Gastrocnemius medialis (tissue), 4 donors: ENCODE measurements around the gene ME1. TPM values are rescaled to one million over a fixed set of nuclear protein-coding genes. Genes with fewer than 3 reads are reported as not detected.

Source experiments
- ATAC-seq, 2 donors: fragments of 150-250 bp; one replicate each; pipeline ENCODE4 v1.9.1; 2016
- DNase-seq, 2 donors: peaks; one replicate each; pipeline ENCODE4 v3.0.0-alpha.2; 2019
- H3K27ac ChIP-seq, 4 donors: fragments of 200-600 bp; sonication (generic); 1 replicate in 1 of 4; 2 replicates in 3 of 4; pipeline ENCODE4 v1.5.1; 2016 to 2018; ENCODE audit warnings: mild to moderate bottlenecking in 2 of 4, moderate library complexity in 1 of 4
- H3K27me3 ChIP-seq, 3 donors: fragments of 200-600 bp; sonication (generic) in 2 of 3; 1 replicate in 1 of 3; 2 replicates in 2 of 3; pipeline versions ENCODE4 v1.5.1 to v1.6.0; 2016 to 2019; ENCODE audit warnings: mild to moderate bottlenecking in 1 of 3, moderate library complexity in 1 of 3
- H3K36me3 ChIP-seq, 2 donors: fragments of 200-600 bp; sonication (generic) in 1 of 2; one replicate each; pipeline ENCODE4 v1.5.1; 2017 to 2018
- H3K4me1 ChIP-seq, 2 donors: fragments of 200-600 bp; sonication (generic) in 1 of 2; one replicate each; pipeline ENCODE4 v1.5.1; 2016 to 2017; ENCODE audit warnings: mild to moderate bottlenecking in 2 of 2
- H3K4me3 ChIP-seq, 4 donors: fragments of 200-600 bp; sonication (generic) in 3 of 4; 1 replicate in 1 of 4; 2 replicates in 3 of 4; pipeline ENCODE4 v1.5.1; 2016 to 2019; ENCODE audit warnings: mild to moderate bottlenecking in 2 of 4
- H3K9me3 ChIP-seq, 3 donors: fragments of 200-600 bp; sonication (generic) in 2 of 3; 1 replicate in 1 of 3; 2 replicates in 2 of 3; pipeline ENCODE4 v1.5.1; 2016 to 2019
- CTCF ChIP-seq, 5 experiments: fragments of 450-650 bp in 3 of 5; fragments of 200-600 bp in 2 of 5; sonication (generic) in 2 of 5; IDR thresholded peaks in 4 of 5; conservative IDR thresholded peaks in 1 of 5; 1 replicate in 4 of 5; 2 replicates in 1 of 5; pipeline ENCODE4 v1.5.1; 2016 to 2019; ENCODE audit warnings: antibody characterized with exemption in 5 of 5, mild to moderate bottlenecking in 3 of 5, moderate library complexity in 3 of 5
- POLR2A ChIP-seq, 2 donors: fragments of 450-650 bp; IDR thresholded peaks; one replicate each; pipeline ENCODE4 v1.6.1; 2017; ENCODE audit warnings: antibody characterized with exemption in 2 of 2, mild to moderate bottlenecking in 2 of 2, moderate library complexity in 2 of 2
- in situ Hi-C, 4 donors: fragments of 200-750 bp; cut with MboI; loops; one replicate each; pipeline versions ENCODE4 v1.15.0 to v1.8.0; 2017; ENCODE audit warnings: low sequenced_read_pairs in 4 of 4
- intact Hi-C: fragments of 100-400 bp; cut with DNase I; formaldehyde crosslinking; loops from one replicate; pipeline ENCODE4 v1.15.1; 2023; ENCODE audit warnings: low total_unique reads
- total RNA-seq, 4 donors: library from RNA; depleted of rRNA; stranded (reverse); fragments of >200 nt; gene quantifications; one replicate each; pipeline versions ENCODE4 v1.1.0 to v1.2.3, GENCODE V29; 2016

Gene ME1
- total RNA-seq = 10 to 100 TPM; 15.6 to 36.8 (median 25.4) TPM

GRCh38 chr6:83430611-83431544, at the start of gene ME1:
Gene ME1, minus strand, starts transcription at chr6:83431051. Its CDS starts 97 bp downstream, at chr6:83430954.
- peak; percentile 83 for ATAC-seq
- Histone ChIP-seq H3K27ac (peak within 1 kb of the TSS; percentile 82 to 91 (median 85)), H3K4me3 (peak within 1 kb of the TSS; percentile 64 to 76 (median 70)), H3K9me3 (no peaks in the 10 kb centered on the region), H3K4me1 (peaks cover 11 to 18% of the 10 kb centered on the region in 2 donors), H3K27me3 (no peaks in the 10 kb centered on the region), H3K36me3 (no peaks in the 10 kb centered on the region)
- in situ Hi-C loops (no loop called here), intact Hi-C loops (loop anchor here (2.0 to 5.0 kb wide), 2 partner anchors 42 to 86 kb away; no protein-coding TSS in a partner anchor)
- TF ChIP-seq CTCF (IDR thresholded peaks at IDR 0.05 in 4 of 5, conservative IDR thresholded peaks at IDR 0.05 in 1 of 5) (no peak), POLR2A (IDR thresholded peaks at IDR 0.05) (peak; percentile 35 to 38)
- DNase-seq = peak; percentile 67 to 80

GRCh38 chr6:83480470-83480869, 49.6 kb upstream of the ME1 start:
- no peaks in the 10 kb centered on the region for H3K4me1 ChIP-seq
- no peak overlapping the region for H3K4me3 ChIP-seq
- H3K27ac ChIP-seq = no peak overlapping the region
- H3K9me3 ChIP-seq = no peaks in the 10 kb centered on the region
- intact Hi-C loops = no loop called here
- TF ChIP-seq CTCF (IDR thresholded peaks at IDR 0.05 in 4 of 5, conservative IDR thresholded peaks at IDR 0.05 in 1 of 5) = no peak
- no peak for TF ChIP-seq POLR2A (IDR thresholded peaks at IDR 0.05)
- DNase-seq = no peak
- no peaks in the 10 kb centered on the region for H3K27me3 ChIP-seq
- in situ Hi-C loops = no loop called here
- H3K36me3 ChIP-seq = no peaks in the 10 kb centered on the region
- ATAC-seq = no peak

- Histone ChIP-seq H3K9me3 (no peaks in the 10 kb centered on the region), H3K27me3 (no peaks in the 10 kb centered on the region), H3K4me1 (peaks cover 3 to 8% of the 10 kb centered on the region in 2 donors), H3K36me3 (no peaks in the 10 kb centered on the region), H3K27ac (no peak overlapping the region), H3K4me3 (no peak overlapping the region)
- intact Hi-C loops = no loop called here
- TF ChIP-seq CTCF (IDR thresholded peaks at IDR 0.05 in 4 of 5, conservative IDR thresholded peaks at IDR 0.05 in 1 of 5) (no peak), POLR2A (IDR thresholded peaks at IDR 0.05) (no peak)
- in situ Hi-C loops = no loop called here
- no peak for DNase-seq
- no peak for ATAC-seq
These were observed 48.5 kb upstream of the ME1 start for GRCh38 chr6:83479389-83479788.

- H3K4me1 ChIP-seq = peaks cover 17 to 29% of the 10 kb centered on the region in 2 donors
- DNase-seq = no peak
- H3K4me3 ChIP-seq = no peak overlapping the region
- no peaks in the 10 kb centered on the region for H3K27me3 ChIP-seq
- no peak overlapping the region for H3K27ac ChIP-seq
- no peaks in the 10 kb centered on the region for H3K9me3 ChIP-seq
- intact Hi-C loops = no loop called here
- no peaks in the 10 kb centered on the region for H3K36me3 ChIP-seq
- ATAC-seq = no peak
- TF ChIP-seq POLR2A (IDR thresholded peaks at IDR 0.05) (no peak), CTCF (IDR thresholded peaks at IDR 0.05 in 4 of 5, conservative IDR thresholded peaks at IDR 0.05 in 1 of 5) (no peak)
- in situ Hi-C loops = no loop called here
These were observed 46.1 kb upstream of the ME1 start for GRCh38 chr6:83476971-83477370.
